ENCODE measurements around the gene ABCF3.

ABCF3 gene

GRCh38 chr3:184198509-184198908 is 12.5 kb downstream of the ABCF3 start:
- no peak overlapping the region for H3K18ac ChIP-seq (ENCODE audit: low read depth in 1 of 2, low read length in 2 of 2)

GRCh38 chr3:184200825-184201224 is 14.8 kb downstream of the ABCF3 start:
- H3K14ac ChIP-seq (ENCODE audit: low read length in 2 of 2), result no peak overlapping the region
- H3K27me3 ChIP-seq (ENCODE audit: control insufficient read depth in 1 of 2, insufficient read depth in 1 of 2, low read length in 2 of 2), result peaks cover 9 to 12% of the 10 kb centered on the region in 2 experiments
- no peak overlapping the region for H4K8ac ChIP-seq (ENCODE audit: low read length)
- no peak overlapping the region for H2BK15ac ChIP-seq (ENCODE audit: low read depth, poor library complexity, severe bottlenecking)
- H3K4me2 ChIP-seq (ENCODE audit: low read length, poor library complexity, severe bottlenecking), result no peak overlapping the region
- DNase-seq, result no peak
- H2BK120ac ChIP-seq (ENCODE audit: low read depth, low read length), result no peak overlapping the region
- no peak overlapping the region for H4K91ac ChIP-seq (ENCODE audit: low read length)
- no peak overlapping the region for H3K4me3 ChIP-seq (ENCODE audit: insufficient read depth in 1 of 2, low read depth in 1 of 2, low read length in 2 of 2)
- no peak overlapping the region for H3K4ac ChIP-seq (ENCODE audit: low read depth in 1 of 2, low read length in 2 of 2)
- H3K9ac ChIP-seq (ENCODE audit: low read length), result no peak overlapping the region
- no peak overlapping the region for H2BK12ac ChIP-seq (ENCODE audit: low read length in 2 of 2)
- H3K27ac ChIP-seq (ENCODE audit: low read length, poor library complexity, severe bottlenecking), result no peak overlapping the region
- no peaks in the 10 kb centered on the region for H3K9me3 ChIP-seq (ENCODE audit: control insufficient read depth, low read length)
- H3K4me1 ChIP-seq (ENCODE audit: control insufficient read depth, insufficient read depth, low read depth, low read length), result peaks cover 2% of the 10 kb centered on the region
- no peak overlapping the region for H2BK5ac ChIP-seq (ENCODE audit: low read depth, low read length, poor library complexity, severe bottlenecking)
- H2AFZ ChIP-seq (ENCODE audit: low read depth, low read length), result no peak overlapping the region
- H2AK5ac ChIP-seq (ENCODE audit: low read length, severe bottlenecking), result no peak overlapping the region
- H3K79me1 ChIP-seq (replicated peaks; ENCODE audit: low read length, poor library complexity, severe bottlenecking), result no peaks in the 10 kb centered on the region
- H3K18ac ChIP-seq (ENCODE audit: low read depth in 1 of 2, low read length in 2 of 2), result no peak overlapping the region
- no peak overlapping the region for H3K23ac ChIP-seq (ENCODE audit: low read length in 2 of 2)
- peaks cover 9 to 10% of the 10 kb centered on the region in 2 experiments for H3K36me3 ChIP-seq (ENCODE audit: control insufficient read depth in 1 of 2, insufficient read depth in 2 of 2, low read depth in 1 of 2, low read length in 2 of 2)

More at GRCh38 chr3:184198509-184198908, 12.5 kb downstream of the ABCF3 start:
- no peak overlapping the region for H3K9ac ChIP-seq (ENCODE audit: low read length)
- H3K23ac ChIP-seq (ENCODE audit: low read length in 2 of 2), result no peak overlapping the region
- no peak overlapping the region for H2BK120ac ChIP-seq (ENCODE audit: low read depth, low read length)
- H3K27ac ChIP-seq (ENCODE audit: low read length, poor library complexity, severe bottlenecking), result no peak overlapping the region
- WGBS, result 91% methylated on average over 9 of the region's 9 CpGs
- peaks cover 2% of the 10 kb centered on the region for H3K4me1 ChIP-seq (ENCODE audit: control insufficient read depth, insufficient read depth, low read depth, low read length)
- peaks cover 32% of the 10 kb centered on the region in 2 experiments for H3K36me3 ChIP-seq (ENCODE audit: control insufficient read depth in 1 of 2, insufficient read depth in 2 of 2, low read depth in 1 of 2, low read length in 2 of 2)
- no peak overlapping the region for H2BK15ac ChIP-seq (ENCODE audit: low read depth, poor library complexity, severe bottlenecking)
- H3K14ac ChIP-seq (ENCODE audit: low read length in 2 of 2), result no peak overlapping the region
- H3K4ac ChIP-seq (ENCODE audit: low read depth in 1 of 2, low read length in 2 of 2), result no peak overlapping the region
- H2AFZ ChIP-seq (ENCODE audit: low read depth, low read length), result no peak overlapping the region
- no peak overlapping the region for H3K4me3 ChIP-seq (ENCODE audit: insufficient read depth in 1 of 2, low read depth in 1 of 2, low read length in 2 of 2)
- no peak overlapping the region for H4K8ac ChIP-seq (ENCODE audit: low read length)
- no peaks in the 10 kb centered on the region for H3K9me3 ChIP-seq (ENCODE audit: control insufficient read depth, low read length)
- H3K79me1 ChIP-seq (replicated peaks; ENCODE audit: low read length, poor library complexity, severe bottlenecking), result peaks cover 3% of the 10 kb centered on the region
- no peak overlapping the region for H2BK5ac ChIP-seq (ENCODE audit: low read depth, low read length, poor library complexity, severe bottlenecking)
- peaks cover 5 to 6% of the 10 kb centered on the region in 2 experiments for H3K27me3 ChIP-seq (ENCODE audit: control insufficient read depth in 1 of 2, insufficient read depth in 1 of 2, low read length in 2 of 2)
- no peak for DNase-seq
- H3K4me2 ChIP-seq (ENCODE audit: low read length, poor library complexity, severe bottlenecking), result no peak overlapping the region
- H4K91ac ChIP-seq (ENCODE audit: low read length), result no peak overlapping the region
- no peak overlapping the region for H2AK5ac ChIP-seq (ENCODE audit: low read length, severe bottlenecking)
- no peak overlapping the region for H2BK12ac ChIP-seq (ENCODE audit: low read length in 2 of 2)

GRCh38 chr3:184203526-184203925 is 17.5 kb downstream of the ABCF3 start:
- no peak overlapping the region for H2BK120ac ChIP-seq (ENCODE audit: low read depth, low read length)
- no peak overlapping the region for H2BK15ac ChIP-seq (ENCODE audit: low read depth, poor library complexity, severe bottlenecking)
- no peak overlapping the region for H2BK5ac ChIP-seq (ENCODE audit: low read depth, low read length, poor library complexity, severe bottlenecking)
- H3K9me3 ChIP-seq (ENCODE audit: control insufficient read depth, low read length), result no peaks in the 10 kb centered on the region
- H3K4ac ChIP-seq (ENCODE audit: low read depth in 1 of 2, low read length in 2 of 2), result no peak overlapping the region
- no peak overlapping the region for H3K18ac ChIP-seq (ENCODE audit: low read depth in 1 of 2, low read length in 2 of 2)
- no peak overlapping the region for H2BK12ac ChIP-seq (ENCODE audit: low read length in 2 of 2)
- no peak overlapping the region for H3K14ac ChIP-seq (ENCODE audit: low read length in 2 of 2)
- no peaks in the 10 kb centered on the region for H3K36me3 ChIP-seq (ENCODE audit: control insufficient read depth in 1 of 2, insufficient read depth in 2 of 2, low read depth in 1 of 2, low read length in 2 of 2)
- H3K4me1 ChIP-seq (ENCODE audit: control insufficient read depth, insufficient read depth, low read depth, low read length), result no peaks in the 10 kb centered on the region
- H3K4me3 ChIP-seq (ENCODE audit: insufficient read depth in 1 of 2, low read depth in 1 of 2, low read length in 2 of 2), result no peak overlapping the region
- no peak overlapping the region for H3K23ac ChIP-seq (ENCODE audit: low read length in 2 of 2)
- no peak overlapping the region for H4K8ac ChIP-seq (ENCODE audit: low read length)
- H4K91ac ChIP-seq (ENCODE audit: low read length), result no peak overlapping the region
- DNase-seq, result no peak
- no peak overlapping the region for H3K4me2 ChIP-seq (ENCODE audit: low read length, poor library complexity, severe bottlenecking)
- no peaks in the 10 kb centered on the region for H3K79me1 ChIP-seq (replicated peaks; ENCODE audit: low read length, poor library complexity, severe bottlenecking)
- 78% methylated on average over 8 of the region's 8 CpGs for WGBS
- no peak overlapping the region for H2AFZ ChIP-seq (ENCODE audit: low read depth, low read length)
- no peak overlapping the region for H3K27ac ChIP-seq (ENCODE audit: low read length, poor library complexity, severe bottlenecking)
- H3K27me3 ChIP-seq (ENCODE audit: control insufficient read depth in 1 of 2, insufficient read depth in 1 of 2, low read length in 2 of 2), result peaks cover 21 to 31% of the 10 kb centered on the region in 2 experiments
- H3K9ac ChIP-seq (ENCODE audit: low read length), result no peak overlapping the region
- no peak overlapping the region for H2AK5ac ChIP-seq (ENCODE audit: low read length, severe bottlenecking)

- Histone ChIP-seq H2BK5ac (ENCODE audit: low read depth, low read length, poor library complexity, severe bottlenecking) (no peak overlapping the region), H3K27me3 (ENCODE audit: control insufficient read depth in 1 of 2, insufficient read depth in 1 of 2, low read length in 2 of 2) (peaks cover 15 to 23% of the 10 kb centered on the region in 2 experiments), H2AK5ac (ENCODE audit: low read length, severe bottlenecking) (no peak overlapping the region), H3K79me1 (replicated peaks; ENCODE audit: low read length, poor library complexity, severe bottlenecking) (no peaks in the 10 kb centered on the region), H4K8ac (ENCODE audit: low read length) (no peak overlapping the region), H2BK12ac (ENCODE audit: low read length in 2 of 2) (no peak overlapping the region), H3K9me3 (ENCODE audit: control insufficient read depth, low read length) (no peaks in the 10 kb centered on the region), H4K91ac (ENCODE audit: low read length) (no peak overlapping the region), H3K4me2 (ENCODE audit: low read length, poor library complexity, severe bottlenecking) (no peak overlapping the region), H3K14ac (ENCODE audit: low read length in 2 of 2) (no peak overlapping the region), H2BK120ac (ENCODE audit: low read depth, low read length) (no peak overlapping the region), H3K4me1 (ENCODE audit: control insufficient read depth, insufficient read depth, low read depth, low read length) (no peaks in the 10 kb centered on the region), H3K4ac (ENCODE audit: low read depth in 1 of 2, low read length in 2 of 2) (no peak overlapping the region), H3K36me3 (ENCODE audit: control insufficient read depth in 1 of 2, insufficient read depth in 2 of 2, low read depth in 1 of 2, low read length in 2 of 2) (no peaks in the 10 kb centered on the region), H3K27ac (ENCODE audit: low read length, poor library complexity, severe bottlenecking) (no peak overlapping the region), H3K23ac (ENCODE audit: low read length in 2 of 2) (no peak overlapping the region), H3K18ac (ENCODE audit: low read depth in 1 of 2, low read length in 2 of 2) (no peak overlapping the region), H3K9ac (ENCODE audit: low read length) (no peak overlapping the region), H3K4me3 (ENCODE audit: insufficient read depth in 1 of 2, low read depth in 1 of 2, low read length in 2 of 2) (no peak overlapping the region), H2AFZ (ENCODE audit: low read depth, low read length) (no peak overlapping the region), H2BK15ac (ENCODE audit: low read depth, poor library complexity, severe bottlenecking) (no peak overlapping the region)
- WGBS, result 78% methylated on average over 10 of the region's 11 CpGs
- no peak for DNase-seq
Measured at GRCh38 chr3:184209146-184209923, 23.3 kb downstream of the ABCF3 start.
